HCT116 (cell line): Measurements from ENCODE around the gene RAP2C. TPM values are rescaled to one million over a fixed set of nuclear protein-coding genes. Genes with fewer than 3 reads are reported as not detected.

Experiments
- ATAC-seq: fragments of 200-7000 bp; cut with Tn5 transposase; 2 replicates; pipeline ENCODE4 v1.9.1; 2020; ENCODE audit warnings: mild to moderate bottlenecking, moderate library complexity
- BruUV-seq: library from RNA; stranded (reverse); fragments of 400-500 nt; replicated peaks from 2 replicates; lab custom pipeline; 2021; lab: Mats Ljungman, UMichigan
- CTCF ChIA-PET: fragments of 300-600 bp; sonication (Branson Sonifier 250); formaldehyde crosslinking; loops from one replicate; lab custom pipeline; 2021; ENCODE audit warnings: antibody characterized with exemption; lab: Charles Lee
- POLR2A ChIA-PET: fragments of 300-600, 350-600 bp; sonication (Branson Sonifier 250); formaldehyde crosslinking; loops from one replicate; lab custom pipeline; 2021; ENCODE audit warnings: antibody characterized with exemption; lab: Charles Lee
- RAD21 ChIA-PET, 2 experiments: fragments of 300-600 bp; sonication (Branson Sonifier 250); formaldehyde crosslinking; loops; one replicate each; lab custom pipeline; 2023; ENCODE audit warnings: low total read pairs in 2 of 2; ENCODE audit not compliant: uncharacterized antibody in 2 of 2, unreplicated experiment in 2 of 2, low non-redundant PET in 1 of 2; lab: Charles Lee
- DNase-seq: peaks from one replicate; pipeline ENCODE4 v3.0.0-alpha.2; 2010; ENCODE audit warnings: low read depth, low spot score
- H2AFZ ChIP-seq: fragments of 200-600 bp; shearing (Covaris generic), sonication (generic); 2 replicates; pipeline ENCODE4 v1.6.1; 2017; ENCODE audit warnings: low read depth, mixed run types, mixed read lengths, antibody characterized with exemption, low read length; ENCODE audit not compliant: poor library complexity, severe bottlenecking
- H3K27ac ChIP-seq: 2 replicates; pipeline ENCODE4 v1.5.1; 2012; ENCODE audit warnings: low read depth, low read length
- H3K27me3 ChIP-seq: fragments of 200-600 bp; sonication (generic); 2 replicates; pipeline ENCODE4 v1.6.1; 2016; ENCODE audit warnings: mixed run types, low read length, mixed read lengths; ENCODE audit not compliant: insufficient read depth
- H3K36me3 ChIP-seq, 2 experiments: fragments of 200-500 bp in 1 of 2; fragments of 200-600 bp in 1 of 2; sonication (Bioruptor generic) in 1 of 2; sonication (generic) in 1 of 2; 2 replicates each; pipeline versions ENCODE4 v1.5.1 to v1.6.1; 2014 to 2016; ENCODE audit warnings: low read length in 2 of 2, inconsistent platforms in 1 of 2, mixed read lengths in 1 of 2, mixed run types in 1 of 2; ENCODE audit not compliant: insufficient read depth in 2 of 2, control insufficient read depth in 1 of 2
- H3K4me1 ChIP-seq, 2 experiments: fragments of 200-600 bp in 1 of 2; sonication (generic) in 1 of 2; 2 replicates each; pipeline versions ENCODE4 v1.5.1 to v1.6.1; 2012 to 2017; ENCODE audit warnings: low read length in 2 of 2, inconsistent platforms in 1 of 2, mild to moderate bottlenecking in 1 of 2, mixed read lengths in 1 of 2, mixed run types in 1 of 2, moderate library complexity in 1 of 2; ENCODE audit not compliant: insufficient read depth in 2 of 2, control insufficient read depth in 1 of 2
- H3K4me2 ChIP-seq: fragments of 200-600 bp; sonication (generic); 2 replicates; pipeline ENCODE4 v1.6.1; 2017; ENCODE audit warnings: mixed run types, low read length, mixed read lengths
- H3K4me3 ChIP-seq, 2 experiments: fragments of 200-600 bp in 1 of 2; sonication (generic) in 1 of 2; replicated peaks in 1 of 2; 2 replicates each; pipeline ENCODE4 v1.5.1; 2011 to 2016; ENCODE audit warnings: low read length in 2 of 2, control low read depth in 1 of 2, low read depth in 1 of 2, mild to moderate bottlenecking in 1 of 2, mixed read lengths in 1 of 2, mixed run types in 1 of 2
- H3K79me2 ChIP-seq: fragments of 200-600 bp; sonication (generic); 2 replicates; pipeline ENCODE4 v1.6.1; 2017; ENCODE audit warnings: mild to moderate bottlenecking, mixed run types, low read length, moderate library complexity, mixed read lengths; ENCODE audit not compliant: insufficient read depth
- H3K9ac ChIP-seq: fragments of 200-600 bp; sonication (generic); 2 replicates; pipeline ENCODE4 v1.6.1; 2016; ENCODE audit warnings: low read length, mixed read lengths
- H3K9me2 ChIP-seq: fragments of 200-600 bp; sonication (generic), shearing (Covaris generic); 2 replicates; pipeline ENCODE4 v1.6.1; 2017; ENCODE audit warnings: mixed run types, mild to moderate bottlenecking, moderate library complexity; ENCODE audit not compliant: insufficient read depth
- H3K9me3 ChIP-seq, 2 experiments: fragments of 200-500 bp in 1 of 2; fragments of 200-600 bp in 1 of 2; sonication (Bioruptor generic) in 1 of 2; sonication (generic) in 1 of 2; 2 replicates each; pipeline ENCODE4 v1.6.1; 2014 to 2017; ENCODE audit warnings: low read length in 2 of 2, mixed read lengths in 2 of 2, inconsistent platforms in 1 of 2, low read depth in 1 of 2, mild to moderate bottlenecking in 1 of 2, mixed run types in 1 of 2, moderate library complexity in 1 of 2; ENCODE audit not compliant: control insufficient read depth in 1 of 2, insufficient read depth in 1 of 2
- H4K20me1 ChIP-seq: fragments of 200-600 bp; sonication (generic), shearing (Covaris generic); 2 replicates; pipeline ENCODE4 v1.6.1; 2017; ENCODE audit warnings: mixed run types, mild to moderate bottlenecking, moderate library complexity; ENCODE audit not compliant: insufficient read depth
- CBX3 ChIP-seq: IDR thresholded peaks from 2 replicates; pipeline ENCODE4 v1.6.1; 2012; ENCODE audit warnings: low read depth
- CEBPB ChIP-seq: IDR thresholded peaks from 2 replicates; pipeline ENCODE4 v1.6.1; 2012; ENCODE audit warnings: low read depth
- EGR1 ChIP-seq: IDR thresholded peaks from 2 replicates; pipeline ENCODE4 v1.6.1; 2012; ENCODE audit warnings: low read depth
- ELF1 ChIP-seq: IDR thresholded peaks from 2 replicates; pipeline ENCODE4 v1.6.1; 2012; ENCODE audit warnings: low read depth, borderline replicate concordance
- EZH2 ChIP-seq: fragments of 200-600 bp; sonication (generic); IDR thresholded peaks from 2 replicates; pipeline ENCODE4 v1.6.1; 2017; ENCODE audit warnings: antibody characterized with exemption, mixed run types
- FOSL1 ChIP-seq: IDR thresholded peaks from 2 replicates; pipeline ENCODE4 v1.6.1; 2012; ENCODE audit warnings: low read depth
- POLR2A ChIP-seq: IDR thresholded peaks from 2 replicates; pipeline ENCODE4 v1.7.0; 2011; ENCODE audit warnings: borderline replicate concordance; ENCODE audit not compliant: insufficient read depth, insufficient read length; ENCODE audit errors: extremely low read depth
- POLR2AphosphoS5 ChIP-seq: IDR thresholded peaks from 2 replicates; pipeline ENCODE4 v1.6.1; 2011; ENCODE audit warnings: mild to moderate bottlenecking, low read depth, low read length, moderate library complexity
- RAD21 ChIP-seq: IDR thresholded peaks from 2 replicates; pipeline ENCODE4 v1.6.1; 2012; ENCODE audit warnings: low read depth, mild to moderate bottlenecking
- REST ChIP-seq: IDR thresholded peaks from 2 replicates; pipeline ENCODE4 v1.6.1; 2012; ENCODE audit warnings: low read depth
- SP1 ChIP-seq: IDR thresholded peaks from 2 replicates; pipeline ENCODE4 v1.6.1; 2012; ENCODE audit warnings: low read depth
- SRF ChIP-seq: IDR thresholded peaks from 2 replicates; pipeline ENCODE4 v1.6.1; 2012; ENCODE audit warnings: low read depth
- TCF7L2 ChIP-seq: IDR thresholded peaks from 2 replicates; pipeline ENCODE4 v1.7.0; 2011; ENCODE audit warnings: borderline replicate concordance, inconsistent platforms; ENCODE audit not compliant: insufficient read depth, insufficient read length; ENCODE audit errors: extremely low read depth
- YY1 ChIP-seq: IDR thresholded peaks from 2 replicates; pipeline ENCODE4 v1.6.1; 2011; ENCODE audit warnings: low read length, low read depth, moderate library complexity, mild to moderate bottlenecking; ENCODE audit not compliant: insufficient replicate concordance; ENCODE audit errors: extremely low read depth
- ZNF274 ChIP-seq: fragments of 200-500 bp; sonication (Bioruptor generic); IDR thresholded peaks from 2 replicates; pipeline ENCODE4 v1.6.1; 2014; ENCODE audit warnings: mild to moderate bottlenecking, low read depth, low read length, inconsistent platforms
- intact Hi-C: fragments of 100-400 bp; cut with micrococcal nuclease; formaldehyde crosslinking; loops from 2 replicates; pipeline ENCODE4 v1.10.0; 2022
- total RNA-seq: library from RNA; stranded (reverse); gene quantifications from one replicate; pipeline ENCODE4 v1.2.1, GENCODE V29; 2021; ENCODE audit not compliant: unreplicated experiment
- TF ChIP-seq, protein P1 (sequence below): IDR thresholded peaks from 2 replicates; pipeline ENCODE4 v1.6.1; 2012
- TF ChIP-seq, protein P2 (sequence below): IDR thresholded peaks from 2 replicates; pipeline ENCODE4 v1.6.1; 2012
- TF ChIP-seq, protein P3 (sequence below): IDR thresholded peaks from 2 replicates; pipeline ENCODE4 v1.6.1; 2011; ENCODE audit warnings: mild to moderate bottlenecking, low read length, moderate library complexity; ENCODE audit not compliant: insufficient replicate concordance; ENCODE audit errors: extremely low read depth
- TF ChIP-seq, protein P4 (sequence below), 3 experiments: fragments of 200-600 bp in 1 of 3; sonication (generic) in 1 of 3; IDR thresholded peaks in 2 of 3; conservative IDR thresholded peaks in 1 of 3; 2 replicates each; pipeline ENCODE4 v1.5.1; 2012 to 2017; ENCODE audit warnings: low read depth in 2 of 3, low read length in 2 of 3, antibody characterized with exemption in 1 of 3, borderline replicate concordance in 1 of 3, control low read depth in 1 of 3, mild to moderate bottlenecking in 1 of 3, mixed read lengths in 1 of 3, mixed run types in 1 of 3, moderate library complexity in 1 of 3; ENCODE audit not compliant: insufficient read depth in 1 of 3

The RAP2C gene
- total RNA-seq, 1 experiment from 2014 or later: 19.9 TPM

DNA sequence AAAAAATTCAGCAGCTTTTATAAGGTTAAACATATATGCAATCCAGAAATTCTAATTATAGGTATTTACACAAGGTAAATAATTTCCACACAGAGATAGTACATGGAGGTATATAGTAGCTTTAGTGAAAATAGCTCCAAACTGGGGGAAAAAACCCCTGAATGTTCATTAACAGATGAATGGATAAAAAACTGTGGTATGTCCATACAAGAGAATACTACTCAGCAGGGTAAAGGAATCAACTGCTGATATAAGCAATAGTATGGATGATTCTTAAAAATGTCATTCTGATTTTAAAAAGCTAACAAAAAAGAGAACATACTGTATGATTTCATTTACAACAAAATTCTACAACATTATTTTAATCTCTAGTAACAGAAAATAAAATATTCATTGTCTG is 54.2 kb downstream of the RAP2C start:
- TF ChIP-seq, protein P1, sequence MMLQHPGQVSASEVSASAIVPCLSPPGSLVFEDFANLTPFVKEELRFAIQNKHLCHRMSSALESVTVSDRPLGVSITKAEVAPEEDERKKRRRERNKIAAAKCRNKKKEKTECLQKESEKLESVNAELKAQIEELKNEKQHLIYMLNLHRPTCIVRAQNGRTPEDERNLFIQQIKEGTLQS: no peak
- TF ChIP-seq, protein P2, sequence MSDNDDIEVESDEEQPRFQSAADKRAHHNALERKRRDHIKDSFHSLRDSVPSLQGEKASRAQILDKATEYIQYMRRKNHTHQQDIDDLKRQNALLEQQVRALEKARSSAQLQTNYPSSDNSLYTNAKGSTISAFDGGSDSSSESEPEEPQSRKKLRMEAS: no peak
- TF ChIP-seq FOSL1: no peak
- no peak for TF ChIP-seq EZH2
- no peak for TF ChIP-seq ELF1
- no peak for TF ChIP-seq YY1
- no peak for TF ChIP-seq CBX3
- no peak for TF ChIP-seq RAD21
- no peak for TF ChIP-seq POLR2AphosphoS5
- TF ChIP-seq SP1: no peak
- no peak for TF ChIP-seq SRF
- TF ChIP-seq ZNF274: no peak
- TF ChIP-seq POLR2A: no peak
- TF ChIP-seq, protein P3, sequence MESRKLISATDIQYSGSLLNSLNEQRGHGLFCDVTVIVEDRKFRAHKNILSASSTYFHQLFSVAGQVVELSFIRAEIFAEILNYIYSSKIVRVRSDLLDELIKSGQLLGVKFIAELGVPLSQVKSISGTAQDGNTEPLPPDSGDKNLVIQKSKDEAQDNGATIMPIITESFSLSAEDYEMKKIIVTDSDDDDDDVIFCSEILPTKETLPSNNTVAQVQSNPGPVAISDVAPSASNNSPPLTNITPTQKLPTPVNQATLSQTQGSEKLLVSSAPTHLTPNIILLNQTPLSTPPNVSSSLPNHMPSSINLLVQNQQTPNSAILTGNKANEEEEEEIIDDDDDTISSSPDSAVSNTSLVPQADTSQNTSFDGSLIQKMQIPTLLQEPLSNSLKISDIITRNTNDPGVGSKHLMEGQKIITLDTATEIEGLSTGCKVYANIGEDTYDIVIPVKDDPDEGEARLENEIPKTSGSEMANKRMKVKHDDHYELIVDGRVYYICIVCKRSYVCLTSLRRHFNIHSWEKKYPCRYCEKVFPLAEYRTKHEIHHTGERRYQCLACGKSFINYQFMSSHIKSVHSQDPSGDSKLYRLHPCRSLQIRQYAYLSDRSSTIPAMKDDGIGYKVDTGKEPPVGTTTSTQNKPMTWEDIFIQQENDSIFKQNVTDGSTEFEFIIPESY: no peak
- no peak for TF ChIP-seq EGR1
- TF ChIP-seq, protein P4, sequence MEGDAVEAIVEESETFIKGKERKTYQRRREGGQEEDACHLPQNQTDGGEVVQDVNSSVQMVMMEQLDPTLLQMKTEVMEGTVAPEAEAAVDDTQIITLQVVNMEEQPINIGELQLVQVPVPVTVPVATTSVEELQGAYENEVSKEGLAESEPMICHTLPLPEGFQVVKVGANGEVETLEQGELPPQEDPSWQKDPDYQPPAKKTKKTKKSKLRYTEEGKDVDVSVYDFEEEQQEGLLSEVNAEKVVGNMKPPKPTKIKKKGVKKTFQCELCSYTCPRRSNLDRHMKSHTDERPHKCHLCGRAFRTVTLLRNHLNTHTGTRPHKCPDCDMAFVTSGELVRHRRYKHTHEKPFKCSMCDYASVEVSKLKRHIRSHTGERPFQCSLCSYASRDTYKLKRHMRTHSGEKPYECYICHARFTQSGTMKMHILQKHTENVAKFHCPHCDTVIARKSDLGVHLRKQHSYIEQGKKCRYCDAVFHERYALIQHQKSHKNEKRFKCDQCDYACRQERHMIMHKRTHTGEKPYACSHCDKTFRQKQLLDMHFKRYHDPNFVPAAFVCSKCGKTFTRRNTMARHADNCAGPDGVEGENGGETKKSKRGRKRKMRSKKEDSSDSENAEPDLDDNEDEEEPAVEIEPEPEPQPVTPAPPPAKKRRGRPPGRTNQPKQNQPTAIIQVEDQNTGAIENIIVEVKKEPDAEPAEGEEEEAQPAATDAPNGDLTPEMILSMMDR (IDR thresholded peaks at IDR 0.05 in 2 of 3, conservative IDR thresholded peaks at IDR 0.05 in 1 of 3; ENCODE audit: borderline replicate concordance in 1 of 3, insufficient read depth in 1 of 3, low read depth in 2 of 3, low read length in 2 of 3): no peak
- no peak for TF ChIP-seq CEBPB
- no peak for TF ChIP-seq TCF7L2
- TF ChIP-seq REST: no peak
- Histone ChIP-seq H4K20me1 (no peaks in the 10 kb centered on the region), H3K4me3 (no peak overlapping the region), H2AFZ (no peak overlapping the region), H3K27me3 (no peaks in the 10 kb centered on the region), H3K36me3 (no peaks in the 10 kb centered on the region), H3K4me1 (no peaks in the 10 kb centered on the region), H3K9ac (no peak overlapping the region), H3K4me2 (no peak overlapping the region), H3K79me2 (no peaks in the 10 kb centered on the region), H3K27ac (no peak overlapping the region), H3K9me2 (no peaks in the 10 kb centered on the region), H3K9me3 (no peaks in the 10 kb centered on the region)
- intact Hi-C loops: no loop called here
- ChIA-PET POLR2A (no interaction called here), CTCF (no interaction called here), RAD21 (no interaction called here)
- no TSS peak for BruUV-seq
- no peak for DNase-seq
- no peak for ATAC-seq
